Ureter (tissue), 1 donor: ENCODE measurements around the gene ITSN1. TPM values are rescaled to one million over a fixed set of nuclear protein-coding genes. Genes with fewer than 3 reads are reported as not detected.
"Not testable (repeated sequence)": the region's sequence is repeated elsewhere in the genome, so short reads cannot be mapped to it uniquely, and the experiment has no call there.

Experiments
- DNase-seq: peaks from one replicate; pipeline ENCODE4 v3.0.0-alpha.2; 2020; ENCODE audit warnings: low spot score
- total RNA-seq: library from RNA; stranded (reverse); gene quantifications from one replicate; pipeline ENCODE4 v1.2.4, GENCODE V29; 2023
- donor health status: DM: yes; HTN: yes; CAD: no.

ITSN1 gene
- total RNA-seq, 1 donor from 2014 or later, result 52.5 TPM

DNA sequence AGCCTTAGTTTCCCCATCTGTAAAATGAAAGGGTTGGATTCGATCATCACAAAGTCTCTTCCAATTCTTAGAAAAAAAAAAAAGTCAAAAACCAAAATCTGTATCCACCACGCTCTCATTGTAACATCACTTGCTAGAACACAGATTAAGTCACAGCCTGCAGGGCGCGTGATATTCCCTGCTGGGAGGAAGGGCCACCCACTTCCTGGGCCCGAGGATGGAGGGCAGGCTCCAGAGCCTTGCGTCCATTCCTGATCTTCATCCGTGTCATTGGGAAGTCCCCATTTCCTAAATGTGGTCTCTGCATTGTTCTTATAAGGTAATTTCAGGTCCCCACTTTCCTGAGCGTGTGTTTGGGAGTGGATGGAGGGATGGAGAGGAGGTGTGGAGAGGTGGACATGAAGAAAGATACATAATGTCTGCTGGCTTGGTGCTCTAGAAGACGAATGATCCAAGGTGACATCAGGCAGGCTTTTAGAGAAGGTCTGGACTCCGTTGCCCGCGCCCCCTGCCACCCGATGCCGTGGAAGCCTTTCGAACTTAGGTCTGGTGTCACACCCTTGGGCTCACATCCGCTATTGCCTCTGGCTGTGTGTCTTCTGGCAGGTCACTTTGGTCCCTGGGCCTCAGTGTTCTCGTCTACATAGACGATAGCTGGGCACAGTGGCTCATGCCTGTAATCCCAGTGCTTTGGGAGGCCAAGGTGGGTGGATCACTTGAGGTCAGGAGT is 217.2 kb downstream of the ITSN1 start:
- no peak for DNase-seq

GRCh38 chr21:33860332-33860879 is 218.1 kb downstream of the ITSN1 start:
- no peak for DNase-seq

DNA sequence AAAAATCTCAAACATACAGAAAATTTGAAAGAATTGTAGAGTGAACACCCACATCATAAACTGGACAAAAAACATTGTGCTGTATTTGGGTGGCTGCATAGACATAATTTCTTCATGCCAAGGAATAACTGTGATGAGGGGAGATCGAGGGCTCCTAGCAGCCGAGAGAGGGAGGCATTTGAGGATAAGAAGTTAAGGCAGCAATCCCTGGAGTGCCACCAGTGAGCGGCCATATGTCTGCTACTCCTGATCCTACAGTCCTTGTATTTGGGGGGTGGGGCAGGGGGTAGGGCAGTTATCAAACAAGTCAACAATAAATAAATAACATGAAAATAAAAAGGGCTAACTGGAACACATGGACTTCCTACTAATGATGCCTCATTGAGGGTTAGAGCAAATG is 218.8 kb downstream of the ITSN1 start:
- no peak for DNase-seq

- not testable (repeated sequence) for DNase-seq
These were observed 220.9 kb downstream of the ITSN1 start for GRCh38 chr21:33863191-33863590.

- DNase-seq, result no peak
These were observed 221.8 kb downstream of the ITSN1 start for GRCh38 chr21:33864150-33864549.

DNA sequence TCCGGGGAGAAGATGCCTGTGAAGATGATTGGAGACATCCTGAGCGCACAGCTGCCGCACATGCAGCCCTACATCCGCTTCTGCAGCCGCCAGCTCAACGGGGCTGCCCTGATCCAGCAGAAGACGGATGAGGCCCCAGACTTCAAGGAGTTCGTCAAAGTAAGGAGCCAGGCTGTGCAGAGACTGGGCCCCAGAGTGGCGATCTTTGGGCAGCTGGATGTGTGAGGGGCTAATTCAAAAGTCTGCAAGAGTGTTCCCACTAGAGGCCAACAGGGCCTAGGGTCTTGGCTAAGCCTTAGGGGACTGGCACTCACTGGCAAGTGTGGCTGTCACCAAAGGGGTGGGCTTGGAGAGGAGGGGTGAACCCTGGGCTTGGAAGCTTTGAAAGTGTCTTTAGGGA is 222.9 kb downstream of the ITSN1 start:
- DNase-seq, result no peak

DNA sequence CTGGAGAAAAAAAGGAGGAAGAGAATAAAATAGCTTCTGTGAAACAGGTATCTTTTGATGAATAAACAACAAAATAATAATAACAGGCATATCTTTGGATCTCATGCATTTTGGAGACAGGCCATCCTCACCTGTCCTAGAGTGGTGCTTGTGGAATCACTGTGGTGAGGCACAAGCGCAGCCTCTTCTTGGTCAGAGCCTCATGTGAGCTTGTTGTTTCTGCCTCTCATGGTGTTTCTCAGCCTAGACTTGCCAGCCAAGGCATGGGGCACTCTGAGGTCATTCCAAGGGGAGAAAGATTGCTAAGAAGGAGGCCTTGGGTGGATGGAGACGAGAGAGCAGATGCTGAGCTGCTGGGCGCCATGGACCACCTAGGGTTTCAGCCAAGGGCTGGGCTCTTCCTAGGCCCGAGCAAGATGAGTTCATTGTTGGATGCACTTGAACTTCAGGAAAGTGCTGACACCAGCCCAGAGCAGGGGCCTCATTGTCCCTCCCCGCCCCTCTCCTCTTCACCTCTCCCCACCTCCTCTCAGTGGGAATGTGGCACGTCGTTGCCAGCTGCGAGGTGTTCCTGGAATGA is 223.8 kb downstream of the ITSN1 start:
- no peak for DNase-seq

DNA sequence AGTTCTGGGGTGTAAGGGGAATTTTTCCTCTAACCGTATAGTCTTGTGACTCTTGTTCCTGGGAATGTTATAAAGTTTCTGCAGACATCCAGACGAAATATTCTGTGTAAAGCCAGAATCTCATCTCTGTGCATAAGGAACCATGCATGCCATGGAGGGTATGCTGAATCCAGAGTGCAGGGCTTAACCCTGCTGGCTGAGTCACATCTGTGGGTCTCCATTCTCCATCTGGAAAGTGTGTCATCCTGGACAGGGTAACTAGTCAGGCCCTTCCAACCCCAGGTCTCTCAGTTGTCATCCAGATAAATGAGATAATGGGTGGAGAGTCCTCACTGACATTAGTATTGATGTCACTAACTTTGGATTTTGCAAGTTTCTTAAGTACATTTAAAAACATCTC is 224.5 kb downstream of the ITSN1 start:
- no peak for DNase-seq

DNA sequence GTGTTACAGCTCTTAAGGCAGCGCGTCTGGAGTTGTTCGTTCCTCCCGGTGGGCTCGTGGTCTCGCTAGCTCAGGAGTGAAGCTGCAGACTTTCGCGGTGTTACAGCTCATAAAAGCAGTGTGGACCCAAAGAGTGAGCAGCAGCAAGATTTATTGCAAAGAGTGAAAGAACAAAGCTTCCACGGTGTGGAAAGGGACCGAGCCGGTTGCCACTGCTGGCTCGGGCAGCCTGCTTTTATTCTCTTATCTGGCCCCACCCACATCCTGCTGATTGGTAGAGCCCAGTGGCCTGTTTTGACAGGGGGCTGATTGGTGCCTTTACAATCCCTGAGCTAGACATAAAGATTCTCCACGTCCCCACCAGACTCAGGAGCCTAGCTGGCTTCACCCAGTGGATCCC is 225.6 kb downstream of the ITSN1 start:
- not testable (repeated sequence) for DNase-seq

GRCh38 chr21:33869873-33870272 is 227.6 kb downstream of the ITSN1 start:
- no peak for DNase-seq

DNA sequence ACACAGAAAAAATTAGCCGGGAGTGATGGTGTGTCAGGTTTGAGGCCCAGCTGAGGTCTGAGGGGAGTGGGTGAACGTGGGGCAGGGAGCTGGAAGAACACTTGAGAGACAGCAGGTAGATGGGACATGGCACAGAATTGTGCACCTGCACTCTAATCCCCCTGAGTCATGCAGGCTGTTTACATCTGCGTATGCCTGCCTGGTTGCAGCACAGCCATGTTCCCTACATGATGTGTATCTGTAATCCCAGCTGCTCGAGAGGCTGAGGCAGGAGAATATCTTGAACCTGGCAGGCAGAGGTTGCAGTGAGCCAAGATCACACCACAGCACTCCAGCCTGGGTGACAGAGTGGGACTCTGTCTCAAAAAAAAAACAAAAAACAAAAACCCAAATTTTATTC is 228.5 kb downstream of the ITSN1 start:
- DNase-seq, result no peak

GRCh38 chr21:33871171-33871570 is 228.9 kb downstream of the ITSN1 start:
- no peak for DNase-seq

DNA sequence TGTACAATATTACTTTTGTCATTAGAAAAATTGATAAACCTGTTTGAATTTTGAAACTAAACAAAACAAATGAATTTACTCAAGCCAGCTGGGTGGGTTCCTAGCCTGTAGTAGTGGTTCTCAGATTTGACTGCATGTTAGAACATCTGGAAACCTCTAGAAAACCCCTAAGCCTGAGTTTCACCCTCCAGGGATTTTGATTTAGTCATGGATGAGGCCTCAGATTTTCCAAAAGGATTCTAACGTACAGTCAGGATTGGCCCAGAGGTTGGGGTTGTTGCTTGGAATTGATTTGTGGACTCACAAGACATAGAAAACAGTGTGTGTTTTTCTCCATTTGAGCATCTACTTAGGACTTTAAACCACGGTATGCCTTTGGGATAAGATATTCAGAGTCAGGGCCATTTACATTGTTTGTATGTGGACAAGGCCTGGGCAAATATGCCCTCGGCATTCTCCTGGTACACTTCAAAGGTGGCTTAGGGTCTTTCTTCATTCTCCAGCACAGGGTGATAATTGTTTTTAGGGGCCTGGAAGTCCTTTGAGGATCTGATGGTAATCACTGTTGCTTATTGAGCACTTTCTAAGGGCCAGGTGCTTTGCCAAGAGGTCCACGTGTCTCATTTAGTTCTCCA is 230.7 kb downstream of the ITSN1 start:
- no peak for DNase-seq

- no peak for DNase-seq
These were observed 231.9 kb downstream of the ITSN1 start for GRCh38 chr21:33874161-33874560.

DNA sequence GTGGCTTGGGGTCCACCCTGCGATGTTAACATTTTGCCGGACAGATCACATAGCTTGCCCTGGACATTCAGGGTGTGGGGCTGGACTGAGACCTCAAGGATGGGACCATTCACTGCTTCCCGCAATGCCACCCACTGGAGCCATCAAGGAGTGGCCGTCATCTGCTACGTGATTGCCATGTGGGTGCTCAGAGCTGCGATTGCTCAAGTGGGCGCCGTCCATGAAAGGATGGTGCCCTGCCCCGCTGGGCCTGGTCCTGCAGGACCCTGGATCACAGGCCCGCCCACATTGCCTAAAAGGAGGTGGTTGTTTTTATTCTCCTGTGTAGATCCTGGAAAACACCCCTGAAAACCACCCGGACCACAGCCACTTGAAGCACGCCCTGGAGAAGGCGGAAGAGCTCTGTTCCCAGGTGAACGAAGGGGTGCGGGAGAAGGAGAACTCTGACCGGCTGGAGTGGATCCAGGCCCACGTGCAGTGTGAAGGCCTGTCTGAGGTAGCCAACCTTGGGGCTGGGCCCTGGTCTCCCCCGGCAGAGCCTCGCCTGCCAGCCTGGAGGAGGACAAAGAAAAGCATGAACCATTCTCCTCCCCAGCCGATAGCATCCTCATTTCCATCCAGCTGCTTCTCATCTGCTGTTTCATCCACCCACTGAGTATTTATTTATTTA is 232.9 kb downstream of the ITSN1 start:
- DNase-seq, result no peak

- DNase-seq, result no peak
These were observed 236.5 kb downstream of the ITSN1 start for GRCh38 chr21:33878824-33879223.

- no peak for DNase-seq
These were observed 238.3 kb downstream of the ITSN1 start for GRCh38 chr21:33880626-33881025.

GRCh38 chr21:33881689-33882440 is 239.6 kb downstream of the ITSN1 start:
- no peak for DNase-seq

GRCh38 chr21:33883118-33883517 is 240.8 kb downstream of the ITSN1 start:
- DNase-seq, result no peak

GRCh38 chr21:33884376-33885171 is 242.3 kb downstream of the ITSN1 start:
- no peak for DNase-seq

DNA sequence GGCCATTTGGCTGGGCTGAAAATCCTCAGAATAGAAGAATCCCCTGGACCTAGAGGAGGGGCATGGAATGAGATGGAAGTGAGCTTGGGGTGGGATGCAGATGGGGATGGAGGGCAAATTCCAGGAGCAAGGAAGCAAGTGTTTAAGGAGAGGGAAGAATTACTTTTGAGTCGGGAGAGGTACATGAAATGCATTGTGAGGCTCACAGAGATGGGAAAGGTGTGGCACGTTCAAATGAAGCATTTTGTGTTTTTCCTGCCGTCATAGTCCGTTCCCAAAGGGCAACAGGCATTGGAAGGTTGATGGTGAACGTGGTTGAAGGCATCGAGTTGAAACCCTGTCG is 242.8 kb downstream of the ITSN1 start:
- DNase-seq, result no peak
